Activated CD8-positive, alpha-beta memory T cell treated with anti-CD3 and anti-CD28 coated beads, Interleukin-2, amount 50 U/mL, for 1 hour (primary cell): Measurements from ENCODE around the gene DIP2B.
"Not testable (repeated sequence)": the region's sequence is repeated elsewhere in the genome, so short reads cannot be mapped to it uniquely, and the experiment has no call there.

ENCODE experiments used
- DNase-seq: peaks from one replicate; pipeline ENCODE4 v3.0.0-alpha.2; 2020; ENCODE audit errors: extremely low read depth

The DIP2B gene

GRCh38 chr12:50547742-50548141, 43.0 kb downstream of the DIP2B start:
- no peak for DNase-seq

GRCh38 chr12:50549885-50550284, 45.1 kb downstream of the DIP2B start:
- no peak for DNase-seq

- DNase-seq = no peak
Measured at GRCh38 chr12:50550530-50551223, 45.9 kb downstream of the DIP2B start.

GRCh38 chr12:50551866-50552265, 47.1 kb downstream of the DIP2B start:
- DNase-seq = no peak

GRCh38 chr12:50554651-50555050, 49.9 kb downstream of the DIP2B start:
- DNase-seq = no peak

GRCh38 chr12:50555471-50555885, 50.7 kb downstream of the DIP2B start:
- DNase-seq = no peak

GRCh38 chr12:50556273-50556672, 51.5 kb downstream of the DIP2B start:
- no peak for DNase-seq

GRCh38 chr12:50556796-50557195, 52.0 kb downstream of the DIP2B start:
- not testable (repeated sequence) for DNase-seq

- DNase-seq = no peak
Measured at GRCh38 chr12:50557421-50557820, 52.6 kb downstream of the DIP2B start.

- no peak for DNase-seq
Measured at GRCh38 chr12:50558970-50559369, 54.2 kb downstream of the DIP2B start.

GRCh38 chr12:50562520-50563433, 58.0 kb downstream of the DIP2B start:
- no peak for DNase-seq

GRCh38 chr12:50563434-50563787, 58.6 kb downstream of the DIP2B start:
- no peak for DNase-seq

GRCh38 chr12:50564237-50564947, 59.6 kb downstream of the DIP2B start:
- no peak for DNase-seq

GRCh38 chr12:50564948-50565297, 60.1 kb downstream of the DIP2B start:
- no peak for DNase-seq

GRCh38 chr12:50566066-50566465, 61.3 kb downstream of the DIP2B start:
- no peak for DNase-seq

GRCh38 chr12:50567926-50568325, 63.1 kb downstream of the DIP2B start:
- no peak for DNase-seq

GRCh38 chr12:50568338-50569091, 63.7 kb downstream of the DIP2B start:
- DNase-seq = no peak

GRCh38 chr12:50569321-50569720, 64.5 kb downstream of the DIP2B start:
- no peak for DNase-seq

- no peak for DNase-seq
Measured at GRCh38 chr12:50569876-50570275, 65.1 kb downstream of the DIP2B start.

GRCh38 chr12:50571786-50572185, 67.0 kb downstream of the DIP2B start:
- DNase-seq = no peak

GRCh38 chr12:50572287-50572686, 67.5 kb downstream of the DIP2B start:
- no peak for DNase-seq

- DNase-seq = no peak
Measured at GRCh38 chr12:50572760-50573159, 68.0 kb downstream of the DIP2B start.
